GM20431 (cell line): Measurements from ENCODE around the gene GRM8.
"Not testable (repeated sequence)": the region's sequence is repeated elsewhere in the genome, so short reads cannot be mapped to it uniquely, and the experiment has no call there.

Experiments
- in situ Hi-C: fragments of 300-500 bp; cut with MseI, MboI; formaldehyde crosslinking; loops from one replicate; pipeline ENCODE4 v1.15.0; 2020; ENCODE audit warnings: low sequenced_read_pairs; ENCODE audit not compliant: unreplicated experiment

GRM8 gene

GRCh38 chr7:126690848-126691751 is 561.6 kb downstream of the GRM8 start:
- in situ Hi-C loops = no loop called here

- in situ Hi-C loops = no loop called here
Measured at GRCh38 chr7:126690104-126690503, 562.6 kb downstream of the GRM8 start.

GRCh38 chr7:126689037-126689436 is 563.7 kb downstream of the GRM8 start:
- in situ Hi-C loops = no loop called here

GRCh38 chr7:126686474-126686873 is 566.3 kb downstream of the GRM8 start:
- in situ Hi-C loops = no loop called here

- in situ Hi-C loops = no loop called here
Measured at GRCh38 chr7:126685596-126685995, 567.1 kb downstream of the GRM8 start.

GRCh38 chr7:126685018-126685573 is 567.6 kb downstream of the GRM8 start:
- in situ Hi-C loops = no loop called here

- in situ Hi-C loops = no loop called here
Measured at GRCh38 chr7:126682176-126682575, 570.6 kb downstream of the GRM8 start.

- in situ Hi-C loops = not testable (repeated sequence)
Measured at GRCh38 chr7:126668762-126669161, 584.0 kb downstream of the GRM8 start.

- in situ Hi-C loops = no loop called here
Measured at GRCh38 chr7:126668367-126668752, 584.4 kb downstream of the GRM8 start.

- in situ Hi-C loops = no loop called here
Measured at GRCh38 chr7:126667742-126668366, 584.9 kb downstream of the GRM8 start.

- in situ Hi-C loops = no loop called here
Measured at GRCh38 chr7:126662856-126663255, 589.9 kb downstream of the GRM8 start.

- in situ Hi-C loops = no loop called here
Measured at GRCh38 chr7:126659124-126659523, 593.6 kb downstream of the GRM8 start.

GRCh38 chr7:126658684-126659083 is 594.1 kb downstream of the GRM8 start:
- in situ Hi-C loops = no loop called here

GRCh38 chr7:126657599-126658358 is 595.0 kb downstream of the GRM8 start:
- in situ Hi-C loops = no loop called here

GRCh38 chr7:126657137-126657536 is 595.6 kb downstream of the GRM8 start:
- in situ Hi-C loops = no loop called here

- in situ Hi-C loops = no loop called here
Measured at GRCh38 chr7:126656165-126656564, 596.6 kb downstream of the GRM8 start.

- in situ Hi-C loops = no loop called here
Measured at GRCh38 chr7:126637538-126637937, 615.2 kb downstream of the GRM8 start.

- in situ Hi-C loops = no loop called here
Measured at GRCh38 chr7:126635545-126635944, 617.2 kb downstream of the GRM8 start.

GRCh38 chr7:126608339-126608776 is 644.4 kb downstream of the GRM8 start:
- in situ Hi-C loops = no loop called here

- in situ Hi-C loops = no loop called here
Measured at GRCh38 chr7:126606331-126606730, 646.4 kb downstream of the GRM8 start.
